GM20000 (cell line): Measurements from ENCODE around the gene TNFRSF4.

Source experiments
- DNase-seq: peaks from one replicate; pipeline ENCODE4 v3.0.0; 2012; ENCODE audit warnings: low spot score
- TF ChIP-seq, protein P1 (sequence below): IDR thresholded peaks from 2 replicates; pipeline ENCODE4 v1.5.1; 2012; ENCODE audit warnings: mild to moderate bottlenecking, control low read depth; ENCODE audit errors: extremely low read depth, missing control alignments

Gene TNFRSF4

DNA sequence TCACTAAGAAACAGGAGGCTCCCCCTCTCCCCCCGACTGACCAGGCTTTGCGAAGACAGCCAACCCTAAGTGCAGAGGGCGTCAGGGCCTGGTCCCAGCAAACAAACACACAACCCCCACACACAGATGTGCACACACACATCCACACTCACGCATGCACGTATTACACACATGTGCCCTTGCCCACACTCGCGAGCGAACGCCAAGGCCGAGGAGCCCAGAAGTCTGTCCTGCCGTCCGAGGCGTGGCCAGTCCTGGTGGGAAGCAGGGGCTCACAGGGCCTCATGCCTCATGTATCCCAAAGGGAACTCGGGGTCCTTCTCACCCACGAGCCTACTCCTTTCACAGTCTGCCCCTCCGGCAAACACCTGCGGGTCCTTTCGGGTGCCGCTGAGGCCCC is 15.8 kb upstream of the TNFRSF4 start:
- TF ChIP-seq, protein P1, sequence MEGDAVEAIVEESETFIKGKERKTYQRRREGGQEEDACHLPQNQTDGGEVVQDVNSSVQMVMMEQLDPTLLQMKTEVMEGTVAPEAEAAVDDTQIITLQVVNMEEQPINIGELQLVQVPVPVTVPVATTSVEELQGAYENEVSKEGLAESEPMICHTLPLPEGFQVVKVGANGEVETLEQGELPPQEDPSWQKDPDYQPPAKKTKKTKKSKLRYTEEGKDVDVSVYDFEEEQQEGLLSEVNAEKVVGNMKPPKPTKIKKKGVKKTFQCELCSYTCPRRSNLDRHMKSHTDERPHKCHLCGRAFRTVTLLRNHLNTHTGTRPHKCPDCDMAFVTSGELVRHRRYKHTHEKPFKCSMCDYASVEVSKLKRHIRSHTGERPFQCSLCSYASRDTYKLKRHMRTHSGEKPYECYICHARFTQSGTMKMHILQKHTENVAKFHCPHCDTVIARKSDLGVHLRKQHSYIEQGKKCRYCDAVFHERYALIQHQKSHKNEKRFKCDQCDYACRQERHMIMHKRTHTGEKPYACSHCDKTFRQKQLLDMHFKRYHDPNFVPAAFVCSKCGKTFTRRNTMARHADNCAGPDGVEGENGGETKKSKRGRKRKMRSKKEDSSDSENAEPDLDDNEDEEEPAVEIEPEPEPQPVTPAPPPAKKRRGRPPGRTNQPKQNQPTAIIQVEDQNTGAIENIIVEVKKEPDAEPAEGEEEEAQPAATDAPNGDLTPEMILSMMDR: no peak
- DNase-seq: no peak

DNA sequence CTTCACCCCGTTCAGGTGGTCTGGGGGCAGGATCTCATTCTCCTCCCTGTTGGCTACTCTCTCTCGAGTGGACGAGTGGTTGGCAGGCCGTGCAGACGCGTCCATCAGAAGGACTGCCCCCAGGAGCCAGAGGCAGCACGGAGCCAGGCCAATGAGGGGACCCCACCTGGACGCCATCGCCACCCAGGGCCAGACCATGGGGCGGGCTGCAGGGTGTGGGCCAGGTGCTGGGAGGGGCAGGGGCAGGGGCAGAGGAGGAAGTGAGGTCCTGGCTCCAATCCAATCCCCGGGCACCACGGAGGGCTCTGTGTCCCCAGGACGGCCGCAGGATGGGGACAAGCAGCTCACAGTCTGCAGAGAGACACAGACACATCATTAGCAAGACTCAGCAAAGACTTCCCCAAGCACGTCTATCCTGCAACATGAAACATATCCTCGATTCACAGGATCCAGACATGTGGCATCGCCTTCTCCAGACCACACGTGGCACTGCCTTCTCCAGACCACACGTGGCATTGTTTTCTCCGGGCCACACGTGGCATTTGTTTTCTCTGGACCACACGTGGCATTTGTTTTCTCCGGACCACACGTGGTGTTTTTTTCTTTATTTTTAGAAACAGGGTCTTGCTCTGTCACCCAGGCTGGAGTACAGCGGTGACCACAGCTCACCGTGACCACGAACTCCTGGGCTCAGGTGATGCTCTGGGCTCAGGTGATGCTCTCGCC is 14.8 kb upstream of the TNFRSF4 start:
- no peak for DNase-seq
- TF ChIP-seq, protein P1: no peak

DNA sequence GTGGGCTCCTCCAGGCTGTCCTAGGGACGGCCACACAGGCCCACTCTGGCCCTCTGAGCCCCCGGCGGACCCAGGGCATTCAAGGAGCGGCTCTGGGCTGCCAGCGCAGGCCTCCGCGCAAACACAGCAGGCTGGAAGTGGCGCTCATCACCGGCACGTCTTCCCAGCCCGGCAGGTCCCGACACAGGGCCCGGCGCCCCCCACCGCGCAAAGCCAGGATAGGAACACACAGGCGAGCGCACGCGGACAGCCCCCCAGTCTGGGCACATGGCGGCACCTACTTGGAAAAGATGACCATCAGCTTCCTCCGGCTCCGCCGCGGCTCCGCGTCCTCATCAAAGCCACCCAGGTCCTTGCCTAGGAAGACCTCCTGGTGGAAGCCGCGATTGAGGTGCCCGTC is 14.2 kb upstream of the TNFRSF4 start:
- DNase-seq: no peak
- TF ChIP-seq, protein P1: no peak

DNA sequence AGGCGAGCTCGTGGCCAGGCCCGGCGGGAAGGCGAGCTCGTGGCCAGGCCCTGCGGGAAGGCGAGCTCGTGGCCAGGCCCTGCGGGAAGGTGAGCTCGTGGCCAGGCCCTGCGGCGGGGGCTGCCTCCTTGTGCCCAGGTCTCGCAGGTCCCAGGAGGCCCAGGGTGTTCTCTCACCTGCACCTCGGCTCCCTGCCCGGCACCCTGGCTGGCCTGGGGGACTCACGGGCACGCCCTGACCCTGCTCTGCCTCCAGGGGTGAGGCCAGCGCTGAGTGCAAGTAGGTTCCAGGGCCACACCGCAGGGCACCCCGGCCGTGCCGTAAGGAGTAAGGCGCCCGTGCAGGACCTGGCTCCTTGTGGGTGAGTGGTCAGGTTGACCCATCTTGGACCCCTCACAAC is 13.4 kb upstream of the TNFRSF4 start:
- TF ChIP-seq, protein P1: no peak
- no peak for DNase-seq

DNA sequence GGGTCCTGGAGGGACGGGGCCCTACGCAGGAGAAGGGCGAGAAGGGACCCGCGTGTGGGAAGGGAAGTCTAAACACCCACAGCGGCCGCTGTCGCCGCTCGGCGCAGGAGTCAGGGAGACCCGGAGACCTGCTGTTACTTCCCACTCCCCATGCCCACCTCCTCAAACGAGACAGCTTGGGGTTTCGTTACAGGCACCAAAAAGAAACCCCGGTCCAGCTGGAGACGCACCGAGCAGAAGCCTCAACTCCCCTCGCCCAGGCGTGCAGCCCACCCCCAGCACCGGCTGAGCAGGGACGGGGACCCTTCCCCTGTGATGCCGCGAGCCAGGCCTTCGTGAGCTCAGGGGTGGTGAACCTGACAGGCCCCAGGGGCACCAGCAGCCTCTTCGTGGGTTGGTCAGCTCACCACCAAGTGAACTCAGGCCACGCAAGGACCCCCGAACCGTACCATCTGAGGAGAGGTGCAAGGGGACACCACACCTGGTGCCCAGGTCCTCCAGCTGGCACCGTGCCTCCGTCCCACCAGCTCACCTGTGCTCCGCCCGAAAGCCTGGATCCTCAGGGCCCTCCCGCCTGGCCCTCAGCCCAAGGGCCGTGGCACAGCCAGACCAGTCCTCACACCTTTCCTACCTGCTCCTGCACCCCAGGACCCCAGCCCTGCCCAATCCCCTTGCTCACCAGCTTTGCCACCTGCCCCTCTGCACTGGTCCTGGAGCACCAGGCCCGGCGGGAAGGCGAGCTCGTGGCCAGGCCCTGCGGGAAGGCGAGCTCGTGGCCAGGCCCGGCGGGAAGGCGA is 12.8 kb upstream of the TNFRSF4 start:
- DNase-seq: no peak
- TF ChIP-seq, protein P1: no peak

DNA sequence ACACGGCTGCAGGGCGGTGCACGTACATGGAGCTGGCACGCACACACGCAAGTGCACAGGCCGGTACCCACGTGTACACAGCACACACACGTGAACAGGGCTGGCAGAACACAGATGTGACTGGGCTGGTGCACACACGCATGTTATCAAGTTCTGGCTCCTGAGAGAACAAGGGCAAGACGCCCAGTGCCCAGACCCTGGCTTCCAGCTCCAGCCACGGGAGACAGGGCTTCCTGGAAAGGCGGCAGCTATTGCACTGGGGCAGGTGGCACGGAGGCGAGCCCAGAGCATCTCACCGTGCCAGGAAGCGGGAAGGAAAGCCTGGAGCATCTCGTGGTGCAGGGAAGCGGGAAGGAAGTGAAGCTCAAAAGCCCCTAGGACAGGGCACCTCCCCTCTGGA is 12.0 kb upstream of the TNFRSF4 start:
- TF ChIP-seq, protein P1: no peak
- DNase-seq: no peak

DNA sequence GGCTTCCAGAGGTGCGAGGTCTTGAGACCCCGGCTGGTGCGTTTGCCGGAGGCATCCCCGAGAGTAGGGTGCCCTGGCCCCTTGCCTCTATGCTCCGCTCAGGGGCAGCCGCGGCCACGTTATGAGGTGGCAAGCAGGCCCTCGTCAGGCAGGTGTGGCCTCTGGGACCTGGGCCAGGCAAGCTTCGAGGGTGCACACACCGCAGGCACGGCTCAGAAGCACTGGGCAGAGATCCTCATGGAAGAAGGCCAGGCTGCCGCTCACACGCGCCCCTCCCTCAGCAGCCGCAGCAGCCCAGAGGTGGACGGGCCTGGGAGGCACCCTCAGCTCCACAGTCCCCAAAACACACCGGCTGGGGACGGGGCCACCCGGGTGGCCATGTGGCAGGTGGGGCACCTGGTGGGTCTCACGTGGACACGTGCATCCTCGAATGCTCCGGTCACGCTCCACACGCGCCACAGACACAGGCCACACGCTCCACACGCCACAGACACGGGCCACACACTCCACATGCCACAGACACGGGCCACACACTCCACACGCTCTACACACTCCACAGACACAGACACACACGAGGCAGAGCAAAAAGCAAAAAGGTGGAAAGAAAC is 11.4 kb upstream of the TNFRSF4 start:
- TF ChIP-seq, protein P1: no peak
- no peak for DNase-seq
